GM18861 (cell line): ENCODE data around the gene BANP.
"Not testable (repeated sequence)": the region's sequence is repeated elsewhere in the genome, so short reads cannot be mapped to it uniquely, and the experiment has no call there.

Experiments used
- ATAC-seq: cut with Tn5 transposase; IDR thresholded peaks from one replicate; pipeline ENCODE4 v1.9.1; 2021; ENCODE audit not compliant: unreplicated experiment

BANP gene

GRCh38 chr16:88013766-88014251, 62.6 kb downstream of the BANP start:
- no peak for ATAC-seq

GRCh38 chr16:88014252-88014781, 63.1 kb downstream of the BANP start:
- no peak for ATAC-seq

GRCh38 chr16:88014954-88015805, 63.9 kb downstream of the BANP start:
- ATAC-seq, result no peak

GRCh38 chr16:88015806-88016140, 64.5 kb downstream of the BANP start:
- ATAC-seq, result no peak

- ATAC-seq, result not testable (repeated sequence)
Observed at GRCh38 chr16:88016386-88016785, 65.2 kb downstream of the BANP start.

GRCh38 chr16:88016964-88017363, 65.7 kb downstream of the BANP start:
- ATAC-seq, result no peak

- no peak for ATAC-seq
Observed at GRCh38 chr16:88017587-88018101, 66.4 kb downstream of the BANP start.

- ATAC-seq, result not testable (repeated sequence)
Observed at GRCh38 chr16:88018382-88018781, 67.1 kb downstream of the BANP start.

GRCh38 chr16:88019041-88019820, 68.0 kb downstream of the BANP start:
- not testable (repeated sequence) for ATAC-seq

GRCh38 chr16:88019821-88020515, 68.7 kb downstream of the BANP start:
- no peak for ATAC-seq

- ATAC-seq, result no peak
Observed at GRCh38 chr16:88020516-88020885, 69.3 kb downstream of the BANP start.

GRCh38 chr16:88021041-88021970, 70.1 kb downstream of the BANP start:
- not testable (repeated sequence) for ATAC-seq

- no peak for ATAC-seq
Observed at GRCh38 chr16:88022076-88023042, 71.1 kb downstream of the BANP start.

- ATAC-seq, result no peak
Observed at GRCh38 chr16:88023366-88023765, 72.1 kb downstream of the BANP start.

GRCh38 chr16:88023786-88024185, 72.6 kb downstream of the BANP start:
- no peak for ATAC-seq

GRCh38 chr16:88024491-88025085, 73.4 kb downstream of the BANP start:
- ATAC-seq, result not testable (repeated sequence)

GRCh38 chr16:88025086-88025492, 73.9 kb downstream of the BANP start:
- ATAC-seq, result not testable (repeated sequence)

GRCh38 chr16:88025828-88026555, 74.8 kb downstream of the BANP start:
- not testable (repeated sequence) for ATAC-seq
